Fibroblast of lung (primary cell): ENCODE results near the gene TNIK. TPM values are rescaled to one million over a fixed set of nuclear protein-coding genes. Genes with fewer than 3 reads are reported as not detected.
"Not testable (repeated sequence)": the region's sequence is repeated elsewhere in the genome, so short reads cannot be mapped to it uniquely, and the experiment has no call there.

Experiments used
- DNase-seq, 2 donors: peaks; one replicate each; pipeline versions ENCODE4 v3.0.0 to v3.0.0-alpha.2; 2010; ENCODE audit warnings: low read depth in 2 of 2
- H2AFZ ChIP-seq: 2 replicates; pipeline ENCODE4 v1.5.1; 2012; ENCODE audit warnings: low read length, control low read depth, inconsistent platforms
- H3K27ac ChIP-seq: 2 replicates; pipeline ENCODE4 v1.5.1; 2011; ENCODE audit warnings: low read length, control low read depth; ENCODE audit not compliant: insufficient read depth
- H3K27me3 ChIP-seq: 2 replicates; pipeline ENCODE4 v1.5.1; 2011; ENCODE audit warnings: mild to moderate bottlenecking, low read length; ENCODE audit not compliant: control insufficient read depth, insufficient read depth
- H3K36me3 ChIP-seq: 2 replicates; pipeline ENCODE4 v1.5.1; 2011; ENCODE audit warnings: low read length; ENCODE audit not compliant: control insufficient read depth, insufficient read depth
- H3K4me1 ChIP-seq: 2 replicates; pipeline ENCODE4 v1.5.1; 2011; ENCODE audit warnings: low read length; ENCODE audit not compliant: control insufficient read depth, insufficient read depth; ENCODE audit errors: extremely low read depth
- H3K4me2 ChIP-seq: 2 replicates; pipeline ENCODE4 v1.5.1; 2011; ENCODE audit warnings: low read length, control low read depth; ENCODE audit not compliant: insufficient read depth; ENCODE audit errors: extremely low read depth
- H3K4me3 ChIP-seq, 4 experiments: fragments of 200-600 bp in 1 of 4; sonication (generic) in 1 of 4; replicated peaks in 1 of 4; 2 replicates each; pipeline ENCODE4 v1.5.1; 2011 to 2016; ENCODE audit warnings: low read length in 4 of 4, low read depth in 3 of 4, mild to moderate bottlenecking in 3 of 4, control low read depth in 2 of 4, inconsistent platforms in 1 of 4, mixed read lengths in 1 of 4; ENCODE audit not compliant: insufficient read depth in 1 of 4; ENCODE audit errors: control extremely low read depth in 1 of 4
- H3K79me2 ChIP-seq: 2 replicates; pipeline ENCODE4 v1.5.1; 2012; ENCODE audit warnings: mild to moderate bottlenecking, low read length, inconsistent platforms; ENCODE audit not compliant: control insufficient read depth, insufficient read depth
- H3K9ac ChIP-seq: 2 replicates; pipeline ENCODE4 v1.5.1; 2011; ENCODE audit warnings: mild to moderate bottlenecking, low read length, control low read depth; ENCODE audit not compliant: insufficient read depth
- H3K9me3 ChIP-seq: 2 replicates; pipeline ENCODE4 v1.5.1; 2012; ENCODE audit warnings: low read depth, low read length; ENCODE audit not compliant: control insufficient read depth, insufficient read depth
- H4K20me1 ChIP-seq: 2 replicates; pipeline ENCODE4 v1.5.1; 2011; ENCODE audit warnings: low read length; ENCODE audit not compliant: control insufficient read depth, insufficient read depth; ENCODE audit errors: extremely low read depth
- CTCF ChIP-seq, 2 donors: IDR thresholded peaks in 1 of 2; conservative IDR thresholded peaks in 1 of 2; 1 replicate in 1 of 2; 2 replicates in 1 of 2; pipeline ENCODE4 v1.5.1; 2011 to 2012; ENCODE audit warnings: low read length in 2 of 2, control low read depth in 1 of 2, inconsistent platforms in 1 of 2, low read depth in 1 of 2, mild to moderate bottlenecking in 1 of 2
- EZH2 ChIP-seq: IDR thresholded peaks from 2 replicates; pipeline ENCODE4 v1.5.1; 2012; ENCODE audit warnings: low read length, control low read depth, mild to moderate bottlenecking; ENCODE audit errors: missing control alignments
- polyA plus RNA-seq, 2 donors: library from polyadenylated mRNA; depleted of rRNA in 1 of 2; stranded (reverse) in 1 of 2; unstranded in 1 of 2; fragments of >200 nt; gene quantifications; 2 replicates each; pipeline ENCODE4 v1.2.1, GENCODE V29; 2011 to 2012; ENCODE audit warnings: missing spikeins in 1 of 2
- total RNA-seq: library from RNA; depleted of rRNA; stranded (reverse); fragments of >200 nt; gene quantifications from 2 replicates; pipeline ENCODE4 v1.2.1, GENCODE V29; 2014

The TNIK gene
- total and polyA plus RNA-seq, 2 donors (not counting 1 experiment from before 2014, with no cell fraction given), result 13.8 to 39.3 TPM

- no peaks in the 10 kb centered on the region for H3K79me2 ChIP-seq
- no peak overlapping the region for H3K9ac ChIP-seq
- no peak overlapping the region for H3K27ac ChIP-seq
- no peaks in the 10 kb centered on the region for H3K27me3 ChIP-seq
- no peak overlapping the region for H3K4me2 ChIP-seq
- no peak overlapping the region for H2AFZ ChIP-seq
- TF ChIP-seq CTCF (conservative IDR thresholded peaks at IDR 0.05 in 1 of 2, IDR thresholded peaks at IDR 0.05 in 1 of 2; ENCODE audit: low read depth in 1 of 2, low read length in 2 of 2) (no peak), EZH2 (no peak)
- H3K36me3 ChIP-seq, result no peaks in the 10 kb centered on the region
- H3K4me1 ChIP-seq, result no peaks in the 10 kb centered on the region
- H4K20me1 ChIP-seq, result no peaks in the 10 kb centered on the region
- no peaks in the 10 kb centered on the region for H3K9me3 ChIP-seq
- DNase-seq, result no peak
- H3K4me3 ChIP-seq, result no peak overlapping the region
Observed at GRCh38 chr3:171290680-171291079, 169.5 kb downstream of the TNIK start.

- Histone ChIP-seq H3K36me3 (no peaks in the 10 kb centered on the region), H2AFZ (no peak overlapping the region), H3K9ac (no peak overlapping the region), H3K27ac (no peak overlapping the region), H3K4me3 (no peak overlapping the region), H3K4me2 (no peak overlapping the region), H3K9me3 (no peaks in the 10 kb centered on the region), H3K4me1 (peaks cover 3% of the 10 kb centered on the region), H3K79me2 (no peaks in the 10 kb centered on the region), H3K27me3 (no peaks in the 10 kb centered on the region), H4K20me1 (no peaks in the 10 kb centered on the region)
- DNase-seq, result no peak
- TF ChIP-seq EZH2, result no peak
- TF ChIP-seq CTCF (conservative IDR thresholded peaks at IDR 0.05 in 1 of 2, IDR thresholded peaks at IDR 0.05 in 1 of 2; ENCODE audit: low read depth in 1 of 2, low read length in 2 of 2), result no peak
Observed at GRCh38 chr3:171289291-171289690, 170.9 kb downstream of the TNIK start.

- not testable (repeated sequence) for H3K79me2 ChIP-seq, H3K4me3 ChIP-seq, H3K9me3 ChIP-seq, H3K27me3 ChIP-seq, H4K20me1 ChIP-seq, H3K27ac ChIP-seq, DNase-seq, H3K36me3 ChIP-seq, H3K4me2 ChIP-seq, H3K4me1 ChIP-seq, H2AFZ ChIP-seq, H3K9ac ChIP-seq
Observed at GRCh38 chr3:171287761-171288160, 172.4 kb downstream of the TNIK start.
